CD4-positive, alpha-beta T cell treated with Interleukin-1 beta for 1 hour (primary cell): ENCODE results near the gene VANGL1.

Experiments used
- DNase-seq, 2 donors: peaks; one replicate each; pipeline ENCODE4 v3.0.0-alpha.2; 2020 to 2022

Gene VANGL1

DNA sequence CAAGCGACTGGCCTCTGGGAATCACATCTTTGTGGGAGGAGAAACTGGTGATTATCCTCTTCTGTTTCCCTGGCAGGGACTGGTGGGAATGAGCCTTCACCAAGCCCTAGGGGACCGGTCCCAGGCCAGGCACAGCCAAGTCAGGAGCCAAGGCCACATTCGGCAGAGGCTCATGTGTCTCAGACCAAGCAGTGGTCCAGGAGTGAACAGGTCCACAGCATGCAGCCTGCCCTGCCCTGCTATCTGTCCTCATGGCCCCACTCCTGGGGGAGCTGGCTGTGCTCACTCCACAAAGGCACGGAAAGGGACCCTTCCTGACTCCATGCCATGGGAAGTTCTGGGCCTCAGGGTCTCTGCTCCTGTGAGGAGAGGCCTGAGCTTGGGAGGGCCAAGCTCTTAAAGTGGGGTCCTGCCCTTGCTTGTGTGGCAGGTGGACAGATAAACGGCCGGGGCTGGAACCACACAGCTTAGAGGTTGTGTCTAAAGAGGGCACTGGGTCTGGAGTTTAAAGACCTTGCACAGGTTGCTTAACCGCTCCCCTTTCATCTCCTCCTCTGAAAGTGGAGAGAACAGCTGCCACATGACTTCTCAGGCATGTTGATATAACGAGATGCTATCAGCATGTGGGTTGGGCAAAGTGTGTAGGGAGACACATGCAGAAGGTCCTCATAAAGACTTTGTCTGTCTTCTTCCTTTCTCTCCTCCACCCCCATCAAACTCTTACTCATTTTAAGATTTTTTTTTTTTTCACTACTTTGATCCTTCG is 69.3 kb downstream of the VANGL1 start:
- DNase-seq: no peak

GRCh38 chr1:115712911-115713609 is 71.3 kb downstream of the VANGL1 start:
- no peak for DNase-seq

DNA sequence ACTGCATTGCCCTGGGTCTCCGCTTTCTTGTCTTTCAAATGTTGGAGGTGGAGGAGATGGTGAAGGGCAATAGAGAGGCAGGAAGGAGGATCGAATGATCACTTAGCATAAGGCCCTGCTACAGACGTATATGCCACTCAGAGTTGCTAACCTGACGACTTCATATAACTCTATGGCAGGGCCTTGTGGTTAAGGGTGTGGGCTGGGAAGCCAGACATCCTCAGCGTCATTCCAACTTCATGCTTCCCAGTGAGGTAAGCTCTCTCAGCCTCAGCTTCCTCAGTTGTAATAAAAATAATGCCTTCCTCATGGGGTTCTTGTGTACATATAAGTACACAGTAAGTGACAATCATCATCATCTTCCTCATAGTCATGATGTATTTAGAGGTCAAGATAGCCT is 72.1 kb downstream of the VANGL1 start:
- no peak for DNase-seq

DNA sequence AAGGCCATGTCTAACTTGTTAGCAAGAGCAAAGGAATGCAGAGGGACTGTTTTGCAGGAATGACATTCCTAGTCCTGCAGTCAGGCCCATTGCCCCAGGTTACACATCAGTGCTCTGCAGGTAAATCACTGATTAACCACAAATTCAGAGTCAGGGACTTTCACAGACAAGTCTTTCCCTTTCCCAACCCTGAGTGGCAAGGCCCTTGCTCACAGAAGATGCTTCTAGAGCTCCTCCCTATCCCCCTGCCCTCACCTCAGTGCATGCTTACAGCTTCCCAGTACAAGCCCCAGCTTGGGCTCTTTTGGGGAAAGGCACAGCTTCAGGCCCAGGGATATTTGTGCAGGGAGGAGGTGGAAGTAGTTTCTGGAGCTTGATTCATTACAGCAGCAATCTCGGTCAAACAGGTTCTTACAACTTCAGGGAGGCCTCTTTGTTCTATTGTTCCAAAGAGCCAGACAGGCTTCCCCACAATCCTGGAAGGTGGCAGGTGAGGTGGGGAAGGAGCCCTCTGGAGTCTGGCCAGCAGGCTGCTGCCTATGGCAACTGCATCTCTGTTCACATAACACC is 72.9 kb downstream of the VANGL1 start:
- no peak for DNase-seq

DNA sequence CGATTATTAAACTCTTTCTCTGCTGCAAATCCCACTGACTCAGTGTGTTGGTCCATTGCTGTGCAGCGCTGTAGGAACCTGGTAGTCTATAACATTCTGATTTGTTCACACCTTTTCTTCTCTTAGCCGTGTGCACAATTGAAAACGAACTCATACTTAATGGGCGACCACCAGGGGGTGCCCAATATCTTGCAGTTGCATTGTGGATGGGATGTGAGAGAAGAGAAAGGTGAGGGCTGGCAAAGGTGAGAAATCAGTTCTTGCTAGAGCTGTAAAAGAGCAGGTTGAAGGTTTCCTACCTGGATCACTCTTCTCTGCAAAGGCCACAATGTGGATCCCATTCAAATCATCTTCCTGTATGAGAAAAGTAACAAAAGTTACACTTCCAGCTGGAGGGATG is 75.8 kb downstream of the VANGL1 start:
- DNase-seq: peak; percentile 3 to 13

DNA sequence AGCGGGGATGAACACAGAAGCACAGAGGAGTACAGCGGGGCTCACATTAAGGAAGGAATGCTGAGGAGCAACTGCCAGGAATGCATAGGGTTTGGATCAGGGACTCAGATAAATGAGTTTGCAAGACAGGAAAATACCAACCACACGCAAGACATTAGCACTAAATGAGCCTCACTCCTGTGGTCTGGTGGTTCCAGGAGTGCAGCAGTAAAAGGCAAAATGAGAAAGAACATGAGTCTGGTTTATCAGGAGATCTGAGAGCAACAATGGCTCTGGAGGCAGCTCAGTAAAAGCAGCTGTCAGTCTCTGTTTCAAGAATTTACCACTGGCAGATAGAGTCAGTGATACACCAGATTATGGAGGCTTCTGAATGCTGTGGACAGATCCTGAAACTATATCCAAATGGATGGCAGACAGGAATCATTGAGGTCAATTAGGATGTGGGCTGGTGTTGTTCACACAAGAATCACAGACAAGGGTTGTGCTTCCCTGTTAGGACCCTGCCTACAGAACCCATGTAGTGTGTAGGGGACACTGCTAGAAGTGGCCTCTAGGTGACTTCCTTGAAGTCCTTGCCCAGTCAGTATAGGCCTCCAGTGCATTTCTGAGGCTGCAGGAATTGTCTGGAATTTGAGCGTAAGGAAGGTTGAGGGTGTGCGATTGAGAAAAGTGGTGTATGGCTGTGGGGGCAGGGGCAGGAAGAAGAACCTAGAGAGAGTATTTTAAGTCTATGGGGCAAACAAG is 76.4 kb downstream of the VANGL1 start:
- no peak for DNase-seq

GRCh38 chr1:115719285-115719684 is 77.5 kb downstream of the VANGL1 start:
- no peak for DNase-seq

DNA sequence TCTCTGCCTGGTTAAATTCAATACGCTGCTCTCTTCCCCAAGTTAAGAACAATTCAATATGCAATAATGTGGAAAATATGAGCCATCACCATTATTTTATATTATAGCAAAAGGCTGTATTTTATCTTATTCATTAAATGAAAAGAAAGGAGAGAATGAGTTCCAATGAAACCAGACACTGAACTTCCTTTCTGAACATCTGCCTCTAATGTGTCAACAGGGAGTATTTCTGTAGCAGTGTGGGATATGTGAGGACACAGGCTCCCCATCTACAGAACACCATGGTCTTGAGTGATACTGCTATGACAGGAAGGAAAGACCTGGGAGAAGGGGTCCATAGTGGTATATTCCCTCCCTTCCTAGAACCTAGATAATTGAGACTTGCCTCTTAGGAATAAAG is 80.5 kb downstream of the VANGL1 start:
- DNase-seq: no peak

- DNase-seq: no peak
These were observed 82.0 kb downstream of the VANGL1 start for GRCh38 chr1:115723756-115724155.

- DNase-seq: no peak
These were observed 83.8 kb downstream of the VANGL1 start for GRCh38 chr1:115725600-115725999.

- no peak for DNase-seq
These were observed 84.4 kb downstream of the VANGL1 start for GRCh38 chr1:115726161-115726560.

DNA sequence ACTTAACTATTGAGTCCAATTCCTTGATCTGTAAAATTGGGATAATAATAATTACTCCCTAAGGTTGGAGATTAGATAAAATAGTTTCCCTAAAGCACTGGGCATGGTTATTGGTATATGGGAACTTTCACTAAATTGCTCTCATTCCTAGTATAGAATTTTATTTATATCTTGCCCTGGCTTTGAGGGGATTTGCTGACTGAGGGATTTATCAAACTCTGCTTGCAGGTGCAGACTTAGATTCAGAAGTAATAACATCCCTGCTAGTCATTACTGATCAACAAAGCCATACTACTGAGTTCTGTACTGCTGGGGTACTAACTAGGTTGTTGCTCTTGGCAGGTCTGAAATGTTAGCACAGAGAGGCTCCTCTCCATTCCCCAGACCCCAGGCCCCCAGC is 84.8 kb downstream of the VANGL1 start:
- DNase-seq: no peak

DNA sequence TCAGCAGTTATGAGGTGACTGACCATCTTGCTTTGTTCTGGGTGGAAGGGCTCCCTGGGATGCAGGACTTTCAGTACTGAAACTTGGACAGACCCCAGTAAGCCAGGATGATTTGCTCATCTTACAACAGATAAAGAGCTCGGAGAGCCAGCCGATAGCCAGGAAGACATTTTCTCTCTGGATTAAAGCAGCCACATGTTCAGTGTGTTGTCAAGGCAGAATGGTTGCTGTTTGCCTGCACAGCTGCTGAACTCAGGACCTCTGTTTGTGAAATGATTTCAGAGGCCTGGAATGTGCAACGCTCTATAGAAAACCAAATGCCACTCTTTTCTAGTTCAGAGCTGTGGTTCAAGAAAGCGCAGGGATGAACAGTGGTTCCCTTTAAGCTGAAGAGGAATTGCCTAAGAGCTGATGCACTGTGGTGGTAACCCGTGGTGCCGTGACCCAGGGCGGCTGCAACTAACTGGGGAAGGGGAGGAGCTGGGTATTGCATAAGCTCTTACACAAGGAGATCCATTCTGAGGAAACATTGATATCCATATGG is 86.0 kb downstream of the VANGL1 start:
- peak; percentile 6 to 63 for DNase-seq

DNA sequence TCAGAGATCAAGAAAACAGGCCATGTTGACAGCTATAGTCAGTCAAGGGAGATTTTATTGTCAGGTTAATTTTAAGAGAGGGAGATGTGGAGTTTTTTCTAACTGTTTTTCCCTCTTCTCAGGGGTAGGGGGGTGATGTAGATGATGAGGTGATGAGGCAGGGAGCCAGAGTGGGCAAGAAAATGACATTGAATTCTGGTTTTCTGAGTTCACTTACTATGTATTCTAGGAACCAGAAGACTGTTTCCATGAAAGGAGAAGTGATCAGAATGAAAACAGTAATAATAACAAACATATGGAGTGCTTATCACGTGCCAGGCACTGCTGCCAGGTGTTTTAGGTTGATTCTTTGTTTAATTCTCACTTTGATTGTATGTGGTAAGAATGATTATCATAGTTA is 86.6 kb downstream of the VANGL1 start:
- no peak for DNase-seq

GRCh38 chr1:115729756-115730155 is 88.0 kb downstream of the VANGL1 start:
- no peak for DNase-seq

GRCh38 chr1:115732316-115732715 is 90.5 kb downstream of the VANGL1 start:
- DNase-seq: no peak

- DNase-seq: no peak
These were observed 99.0 kb downstream of the VANGL1 start for GRCh38 chr1:115740811-115741210.

- no peak for DNase-seq
These were observed 103.0 kb downstream of the VANGL1 start for GRCh38 chr1:115744646-115745275.

GRCh38 chr1:115746021-115746690 is 104.4 kb downstream of the VANGL1 start:
- no peak for DNase-seq
